ENCODE measurements around the gene FARS2.

Gene FARS2

GRCh38 chr6:5338177-5338960 is 77.1 kb downstream of the FARS2 start:
- H3K27me3 ChIP-seq, result no peaks in the 10 kb centered on the region
- no peak overlapping the region for H3K4me3 ChIP-seq (ENCODE audit: low read depth in 1 of 2, low read length in 1 of 2)
- no peaks in the 10 kb centered on the region for H3K36me3 ChIP-seq
- TF ChIP-seq, protein P1, sequence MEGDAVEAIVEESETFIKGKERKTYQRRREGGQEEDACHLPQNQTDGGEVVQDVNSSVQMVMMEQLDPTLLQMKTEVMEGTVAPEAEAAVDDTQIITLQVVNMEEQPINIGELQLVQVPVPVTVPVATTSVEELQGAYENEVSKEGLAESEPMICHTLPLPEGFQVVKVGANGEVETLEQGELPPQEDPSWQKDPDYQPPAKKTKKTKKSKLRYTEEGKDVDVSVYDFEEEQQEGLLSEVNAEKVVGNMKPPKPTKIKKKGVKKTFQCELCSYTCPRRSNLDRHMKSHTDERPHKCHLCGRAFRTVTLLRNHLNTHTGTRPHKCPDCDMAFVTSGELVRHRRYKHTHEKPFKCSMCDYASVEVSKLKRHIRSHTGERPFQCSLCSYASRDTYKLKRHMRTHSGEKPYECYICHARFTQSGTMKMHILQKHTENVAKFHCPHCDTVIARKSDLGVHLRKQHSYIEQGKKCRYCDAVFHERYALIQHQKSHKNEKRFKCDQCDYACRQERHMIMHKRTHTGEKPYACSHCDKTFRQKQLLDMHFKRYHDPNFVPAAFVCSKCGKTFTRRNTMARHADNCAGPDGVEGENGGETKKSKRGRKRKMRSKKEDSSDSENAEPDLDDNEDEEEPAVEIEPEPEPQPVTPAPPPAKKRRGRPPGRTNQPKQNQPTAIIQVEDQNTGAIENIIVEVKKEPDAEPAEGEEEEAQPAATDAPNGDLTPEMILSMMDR (IDR thresholded peaks at IDR 0.05), result no peak
- H3K27ac ChIP-seq, result no peak overlapping the region
- no peaks in the 10 kb centered on the region for H3K9me3 ChIP-seq
- H3K4me1 ChIP-seq (ENCODE audit: control insufficient read depth in 1 of 2, insufficient read depth in 1 of 2, low read depth in 1 of 2, low read length in 1 of 2), result no peaks in the 10 kb centered on the region

DNA sequence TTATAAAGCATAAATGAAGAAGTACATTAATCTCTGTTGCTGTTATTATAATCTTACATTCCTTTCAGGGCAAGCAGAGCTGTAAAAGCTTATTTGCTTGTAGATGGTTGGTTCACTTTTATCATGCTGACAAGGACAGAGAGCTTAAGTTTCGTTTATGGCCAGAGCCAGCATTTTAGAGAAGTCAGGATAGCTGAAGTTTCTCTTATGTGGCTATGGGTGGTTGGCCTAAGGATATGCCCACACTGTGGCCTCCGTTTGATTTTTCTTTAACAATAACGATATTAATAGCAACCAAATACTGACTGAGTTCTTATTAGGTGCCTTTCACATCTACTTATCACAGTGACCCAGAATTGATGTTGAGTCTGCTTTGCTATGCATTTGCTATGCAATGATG is 78.5 kb downstream of the FARS2 start:
- TF ChIP-seq, protein P1 (IDR thresholded peaks at IDR 0.05), result no peak
- no peak overlapping the region for H3K4me3 ChIP-seq (ENCODE audit: low read depth in 1 of 2, low read length in 1 of 2)
- no peak overlapping the region for H3K27ac ChIP-seq
- H3K4me1 ChIP-seq (ENCODE audit: control insufficient read depth in 1 of 2, insufficient read depth in 1 of 2, low read depth in 1 of 2, low read length in 1 of 2), result no peaks in the 10 kb centered on the region
- H3K9me3 ChIP-seq, result no peaks in the 10 kb centered on the region
- H3K36me3 ChIP-seq, result no peaks in the 10 kb centered on the region
- H3K27me3 ChIP-seq, result no peaks in the 10 kb centered on the region

GRCh38 chr6:5341845-5342244 is 80.5 kb downstream of the FARS2 start:
- Histone ChIP-seq H3K4me3 (ENCODE audit: low read depth in 1 of 2, low read length in 1 of 2) (no peak overlapping the region), H3K27ac (no peak overlapping the region)

DNA sequence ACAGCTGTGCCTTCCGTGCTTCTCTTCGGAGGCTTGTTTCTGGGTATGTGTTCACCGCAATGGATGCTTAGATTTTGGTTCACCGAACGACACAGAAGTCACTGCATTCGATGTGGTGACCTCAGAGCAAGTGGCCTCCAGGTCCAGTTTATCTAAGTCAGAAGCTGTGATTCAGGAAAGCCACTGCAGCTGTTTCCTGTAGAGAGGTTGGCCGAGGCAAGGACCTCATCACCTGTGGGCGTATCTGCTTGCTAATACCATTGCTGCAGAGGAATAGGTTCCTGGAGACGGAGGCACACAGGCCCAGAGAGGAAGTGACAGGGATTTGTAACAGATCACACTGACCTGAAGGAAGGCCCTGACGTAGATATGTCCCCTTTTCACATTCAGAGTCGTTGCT is 82.7 kb downstream of the FARS2 start:
- Histone ChIP-seq H3K4me3 (ENCODE audit: low read depth in 1 of 2, low read length in 1 of 2) (no peak overlapping the region), H3K4me1 (ENCODE audit: control insufficient read depth in 1 of 2, insufficient read depth in 1 of 2, low read depth in 1 of 2, low read length in 1 of 2) (no peaks in the 10 kb centered on the region), H3K27ac (no peak overlapping the region), H3K9me3 (no peaks in the 10 kb centered on the region), H3K36me3 (no peaks in the 10 kb centered on the region), H3K27me3 (no peaks in the 10 kb centered on the region)
- TF ChIP-seq, protein P1 (IDR thresholded peaks at IDR 0.05), result no peak

More at GRCh38 chr6:5341845-5342244, 80.5 kb downstream of the FARS2 start:
- H3K27me3 ChIP-seq, result no peaks in the 10 kb centered on the region
- no peaks in the 10 kb centered on the region for H3K9me3 ChIP-seq
- H3K4me1 ChIP-seq (ENCODE audit: control insufficient read depth in 1 of 2, insufficient read depth in 1 of 2, low read depth in 1 of 2, low read length in 1 of 2), result no peaks in the 10 kb centered on the region
- H3K36me3 ChIP-seq, result no peaks in the 10 kb centered on the region
- TF ChIP-seq, protein P1 (IDR thresholded peaks at IDR 0.05), result no peak

DNA sequence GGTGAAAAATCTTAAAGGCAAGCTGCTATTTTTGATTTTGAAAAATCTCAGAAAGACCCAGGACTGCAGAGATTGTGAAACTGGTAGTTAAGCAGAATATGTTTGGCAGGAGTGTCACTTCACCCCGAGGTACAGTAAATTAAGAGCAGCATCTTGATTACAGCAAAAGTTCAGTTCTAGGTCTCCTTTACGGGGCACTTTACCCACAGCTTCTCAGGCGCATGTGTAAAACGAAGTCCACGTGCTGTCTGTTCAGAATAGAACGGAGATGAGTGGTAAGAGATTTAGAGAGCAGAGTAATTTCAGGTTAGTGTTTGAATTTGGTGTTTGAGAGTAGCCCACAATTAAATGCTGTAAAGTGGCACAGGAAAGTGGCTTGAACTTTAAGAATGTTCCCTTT is 84.0 kb downstream of the FARS2 start:
- Histone ChIP-seq H3K4me1 (ENCODE audit: control insufficient read depth in 1 of 2, insufficient read depth in 1 of 2, low read depth in 1 of 2, low read length in 1 of 2) (no peaks in the 10 kb centered on the region), H3K9me3 (no peaks in the 10 kb centered on the region), H3K4me3 (ENCODE audit: low read depth in 1 of 2, low read length in 1 of 2) (no peak overlapping the region), H3K36me3 (no peaks in the 10 kb centered on the region), H3K27ac (no peak overlapping the region), H3K27me3 (no peaks in the 10 kb centered on the region)
- TF ChIP-seq, protein P1 (IDR thresholded peaks at IDR 0.05), result no peak

Data from neutrophil (primary cell).